LNCAP (cell line): ENCODE measurements around the gene REEP5.

ENCODE experiments used
- TF ChIP-seq, protein P1 (sequence below): fragments of 450-650 bp; IDR thresholded peaks from 2 replicates; pipeline ENCODE4 v1.5.1; 2017; ENCODE audit warnings: mild to moderate bottlenecking

Gene REEP5

DNA sequence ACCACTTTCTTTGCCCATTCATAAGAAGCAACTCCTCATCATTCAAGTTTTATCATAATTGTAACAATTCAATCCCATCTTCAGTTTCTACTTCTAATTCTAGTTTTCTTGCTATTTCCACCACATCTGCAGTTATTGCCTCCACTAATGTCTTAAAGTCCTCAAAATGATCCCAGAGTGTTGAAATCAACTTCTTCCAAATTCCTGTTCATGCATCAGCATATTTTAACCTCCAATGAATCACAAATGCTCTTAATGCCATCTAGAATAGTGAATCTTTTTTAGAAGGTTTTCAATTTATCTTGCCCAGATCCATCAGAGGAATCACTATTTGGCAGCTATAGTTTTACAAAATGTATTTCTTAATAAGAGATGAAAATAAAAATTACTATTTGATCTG lies 64.2 kb downstream of the REEP5 start:
- TF ChIP-seq, protein P1, sequence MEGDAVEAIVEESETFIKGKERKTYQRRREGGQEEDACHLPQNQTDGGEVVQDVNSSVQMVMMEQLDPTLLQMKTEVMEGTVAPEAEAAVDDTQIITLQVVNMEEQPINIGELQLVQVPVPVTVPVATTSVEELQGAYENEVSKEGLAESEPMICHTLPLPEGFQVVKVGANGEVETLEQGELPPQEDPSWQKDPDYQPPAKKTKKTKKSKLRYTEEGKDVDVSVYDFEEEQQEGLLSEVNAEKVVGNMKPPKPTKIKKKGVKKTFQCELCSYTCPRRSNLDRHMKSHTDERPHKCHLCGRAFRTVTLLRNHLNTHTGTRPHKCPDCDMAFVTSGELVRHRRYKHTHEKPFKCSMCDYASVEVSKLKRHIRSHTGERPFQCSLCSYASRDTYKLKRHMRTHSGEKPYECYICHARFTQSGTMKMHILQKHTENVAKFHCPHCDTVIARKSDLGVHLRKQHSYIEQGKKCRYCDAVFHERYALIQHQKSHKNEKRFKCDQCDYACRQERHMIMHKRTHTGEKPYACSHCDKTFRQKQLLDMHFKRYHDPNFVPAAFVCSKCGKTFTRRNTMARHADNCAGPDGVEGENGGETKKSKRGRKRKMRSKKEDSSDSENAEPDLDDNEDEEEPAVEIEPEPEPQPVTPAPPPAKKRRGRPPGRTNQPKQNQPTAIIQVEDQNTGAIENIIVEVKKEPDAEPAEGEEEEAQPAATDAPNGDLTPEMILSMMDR, result no peak

DNA sequence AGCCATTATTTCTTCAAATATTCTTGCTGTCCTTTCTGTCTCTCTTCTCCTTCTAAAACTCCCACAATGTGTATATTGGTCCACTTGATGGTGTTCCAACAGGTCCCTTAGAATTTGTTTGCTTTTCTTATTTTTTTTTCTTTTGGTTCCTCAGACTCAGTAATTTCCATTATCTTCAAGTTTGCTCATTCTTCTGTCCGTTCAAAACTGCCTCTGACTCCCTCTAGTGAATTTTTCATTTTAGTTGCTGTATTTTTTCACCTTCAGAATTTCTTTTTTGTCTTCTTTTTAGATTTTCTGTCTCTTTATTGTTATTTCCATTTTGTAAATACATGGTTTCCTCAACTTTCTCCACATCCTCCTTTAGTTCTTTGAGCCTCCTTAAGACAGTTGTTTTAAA lies 67.4 kb downstream of the REEP5 start:
- TF ChIP-seq, protein P1, result no peak

DNA sequence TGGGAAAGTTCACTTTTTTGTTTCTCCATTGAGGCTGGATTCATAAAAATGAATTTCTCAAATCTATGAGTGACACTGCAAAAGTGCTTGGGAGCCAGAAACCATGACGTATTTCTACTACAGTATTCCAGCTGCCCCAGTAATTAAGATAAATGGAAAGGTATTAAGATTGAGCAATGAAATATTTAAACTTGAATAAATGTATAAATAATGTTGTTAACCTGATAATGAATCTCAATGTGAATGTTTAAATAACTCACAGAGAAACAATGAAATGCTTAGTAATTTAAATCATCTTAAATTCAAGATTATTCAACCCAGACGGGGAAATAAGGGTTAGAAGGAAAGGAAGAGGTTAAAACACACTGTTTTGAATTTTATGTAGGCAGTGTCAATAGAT lies 72.1 kb downstream of the REEP5 start:
- TF ChIP-seq, protein P1, result no peak

DNA sequence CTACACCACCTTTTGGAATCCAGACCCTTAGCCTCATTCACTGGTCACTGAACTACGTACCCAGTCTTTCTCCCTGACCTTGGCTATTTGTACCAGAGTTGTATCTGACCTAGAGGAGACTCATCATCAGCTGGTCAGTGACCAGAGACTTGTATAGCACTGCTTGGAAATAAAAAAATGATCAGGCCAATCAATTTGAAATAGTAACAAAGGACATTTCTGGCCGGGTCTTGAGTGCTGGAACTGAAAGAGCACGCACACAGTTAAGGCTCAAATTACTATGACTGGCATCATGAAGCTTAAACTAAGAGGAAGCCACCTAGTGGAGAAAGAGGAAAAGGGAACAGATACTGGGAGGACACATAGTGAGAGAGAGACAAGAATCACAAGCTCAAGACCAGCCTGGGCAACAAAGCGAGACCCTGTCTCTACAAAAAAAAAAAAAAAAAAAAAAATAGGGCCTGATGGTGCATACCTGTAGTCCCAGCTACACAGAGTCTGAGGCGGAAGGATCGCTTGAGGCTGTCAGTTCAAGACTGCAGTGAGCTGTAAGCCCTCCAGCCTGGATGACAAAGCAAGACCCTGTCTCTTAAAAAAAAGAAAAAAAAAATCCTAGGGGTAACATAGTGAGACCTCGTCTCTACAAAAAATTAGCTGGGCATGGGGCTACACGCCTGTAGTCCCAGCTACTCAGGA lies 73.8 kb downstream of the REEP5 start:
- TF ChIP-seq, protein P1, result peak; percentile 64

DNA sequence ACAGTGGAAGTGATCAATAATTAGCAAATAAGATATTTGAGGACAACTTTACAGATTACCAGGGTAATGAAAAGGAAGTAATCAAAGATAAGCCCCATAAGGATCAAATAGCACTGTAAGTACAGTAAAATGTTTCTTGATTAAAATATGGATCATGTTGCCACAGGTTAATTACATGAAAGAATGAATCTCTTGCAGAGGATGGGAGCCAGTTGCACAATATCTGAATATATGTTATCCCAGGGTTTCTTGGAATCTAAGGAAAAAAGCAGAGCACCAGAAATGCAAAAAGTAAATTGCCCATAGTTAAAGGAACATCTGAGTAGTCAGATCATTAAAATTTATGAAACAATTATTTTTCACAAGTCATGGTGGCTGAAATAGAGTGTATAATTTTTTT lies 74.7 kb downstream of the REEP5 start:
- TF ChIP-seq, protein P1, result no peak

DNA sequence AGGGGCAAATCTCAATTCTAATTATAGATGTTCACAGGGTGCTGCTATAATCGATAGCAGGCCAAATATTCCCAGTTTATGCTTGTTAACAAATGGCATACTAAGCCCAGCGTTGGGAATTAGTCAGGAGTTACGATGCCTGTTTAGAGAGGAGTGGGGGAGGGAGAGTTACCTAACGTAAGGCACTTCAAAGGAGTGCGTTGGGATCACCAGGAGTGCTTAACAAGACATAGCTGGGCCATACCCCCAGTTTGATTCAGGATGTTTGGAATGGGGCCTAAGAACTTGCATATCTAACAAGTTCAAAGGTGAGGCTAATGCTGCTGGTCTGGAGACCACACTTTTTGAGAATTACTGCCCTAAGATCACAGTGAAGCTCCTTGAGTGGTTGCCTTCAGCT lies 75.5 kb downstream of the REEP5 start:
- TF ChIP-seq, protein P1, result no peak

DNA sequence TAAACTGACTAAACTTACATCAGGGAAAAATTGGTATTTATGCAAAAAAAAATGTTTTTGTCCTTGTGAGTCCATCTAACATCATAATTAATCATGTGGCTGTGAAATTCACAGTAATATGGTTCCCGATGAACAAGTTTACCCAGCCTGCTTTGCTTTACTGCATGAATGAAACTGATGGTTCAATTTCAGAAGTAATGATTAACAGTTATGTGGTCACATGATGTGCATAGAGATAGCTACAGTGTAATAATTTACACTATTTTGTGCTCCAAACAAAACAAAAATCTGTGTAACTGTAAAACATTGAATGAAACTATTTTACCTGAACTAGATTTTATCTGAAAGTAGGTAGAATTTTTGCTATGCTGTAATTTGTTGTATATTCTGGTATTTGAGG lies 77.5 kb downstream of the REEP5 start:
- TF ChIP-seq, protein P1, result no peak

DNA sequence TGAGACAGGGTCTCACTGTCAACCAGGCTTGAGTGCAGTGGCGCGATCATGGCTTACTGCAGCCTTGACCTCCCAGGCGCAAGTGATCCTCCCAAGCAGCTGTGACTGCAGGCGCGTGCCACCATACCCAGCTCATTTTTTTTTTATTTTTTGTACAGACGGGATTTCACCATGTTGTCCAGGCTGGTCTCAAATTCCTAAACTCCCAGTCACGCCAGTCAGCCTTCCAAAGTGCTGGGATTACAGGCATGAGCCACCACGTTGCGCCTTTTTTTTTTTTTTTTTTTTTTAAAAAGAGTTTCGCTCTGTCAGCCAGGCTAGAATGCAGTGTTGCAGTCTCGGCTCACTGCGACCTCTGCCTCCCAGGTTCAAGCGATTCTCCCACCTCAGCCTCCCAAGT lies 88.1 kb downstream of the REEP5 start:
- TF ChIP-seq, protein P1, result no peak
